GM12891 (cell line): ENCODE results near the gene P2RX4.

ENCODE experiments used
- POLR2A ChIP-seq: IDR thresholded peaks from 2 replicates; pipeline ENCODE4 v1.6.1; 2011; ENCODE audit warnings: low read depth, low read length, control low read depth
- POLR2AphosphoS5 ChIP-seq: IDR thresholded peaks from 2 replicates; pipeline ENCODE4 v1.6.1; 2011; ENCODE audit warnings: low read depth, low read length, control low read depth
- POU2F2 ChIP-seq: IDR thresholded peaks from 2 replicates; pipeline ENCODE4 v1.6.1; 2011; ENCODE audit warnings: low read depth, mild to moderate bottlenecking, control low read depth, low read length, moderate library complexity
- SPI1 ChIP-seq: IDR thresholded peaks from 2 replicates; pipeline ENCODE4 v1.6.1; 2011; ENCODE audit warnings: low read depth, low read length, control low read depth
- TAF1 ChIP-seq: IDR thresholded peaks from 2 replicates; pipeline ENCODE4 v1.6.1; 2011; ENCODE audit warnings: low read depth, low read length, control low read depth

DNA sequence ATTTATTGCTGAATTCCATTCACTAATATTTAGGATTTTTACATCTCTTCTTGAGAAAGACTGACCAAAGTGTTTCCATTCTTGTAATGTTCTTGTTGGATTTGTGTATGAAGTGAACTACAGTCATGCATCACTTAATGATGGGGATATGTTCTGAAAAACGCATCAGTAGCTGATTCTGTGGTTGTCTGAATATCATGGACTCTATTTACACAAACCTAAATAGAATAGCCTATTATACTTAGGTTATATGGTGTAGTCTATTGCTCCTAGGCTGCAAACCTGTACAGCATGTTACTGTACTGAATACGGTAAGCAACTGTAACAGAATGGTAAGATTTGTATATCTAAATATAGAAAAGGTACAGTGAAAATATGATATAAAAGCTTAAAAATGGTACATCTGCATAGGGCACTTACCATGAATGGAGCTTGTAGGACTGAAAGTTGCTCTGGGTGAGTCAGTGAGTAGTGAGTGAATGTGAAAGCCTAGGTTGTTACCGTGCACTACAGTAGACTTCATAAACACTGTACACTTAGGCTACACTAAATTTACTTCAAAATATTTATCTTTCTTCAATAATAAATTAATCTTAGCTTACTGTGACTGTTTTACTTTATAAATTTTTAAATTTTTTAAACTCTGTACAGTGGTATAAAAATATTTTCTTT is 27.6 kb upstream of the P2RX4 start:
- TF ChIP-seq TAF1 (no peak), POLR2A (no peak), POLR2AphosphoS5 (no peak), POU2F2 (no peak), SPI1 (no peak)
